ENCODE measurements around the gene DNAH8. TPM values are rescaled to one million over a fixed set of nuclear protein-coding genes. Genes with fewer than 3 reads are reported as not detected.

The DNAH8 gene
- total RNA-seq, 1 donor from 2014 or later, result not detected

- no peak overlapping the region for H3K4me3 ChIP-seq (ENCODE audit: low read depth, low read length)
- DNase-seq (ENCODE audit: low read depth), result no peak
- TF ChIP-seq CTCF (conservative IDR thresholded peaks at IDR 0.05; ENCODE audit: low read depth, low read length), result no peak
Measured at GRCh38 chr6:38679668-38680067, 35.4 kb upstream of the DNAH8 start.

- no peak for TF ChIP-seq CTCF (conservative IDR thresholded peaks at IDR 0.05; ENCODE audit: low read depth, low read length)
- no peak overlapping the region for H3K4me3 ChIP-seq (ENCODE audit: low read depth, low read length)
- DNase-seq (ENCODE audit: low read depth), result no peak
Measured at GRCh38 chr6:38681850-38682249, 33.3 kb upstream of the DNAH8 start.

GRCh38 chr6:38684237-38684636, 30.9 kb upstream of the DNAH8 start:
- TF ChIP-seq CTCF (conservative IDR thresholded peaks at IDR 0.05; ENCODE audit: low read depth, low read length), result no peak
- DNase-seq (ENCODE audit: low read depth), result no peak
- H3K4me3 ChIP-seq (ENCODE audit: low read depth, low read length), result no peak overlapping the region

GRCh38 chr6:38684904-38685303, 30.2 kb upstream of the DNAH8 start:
- DNase-seq (ENCODE audit: low read depth), result no peak
- no peak overlapping the region for H3K4me3 ChIP-seq (ENCODE audit: low read depth, low read length)
- no peak for TF ChIP-seq CTCF (conservative IDR thresholded peaks at IDR 0.05; ENCODE audit: low read depth, low read length)

- TF ChIP-seq CTCF (conservative IDR thresholded peaks at IDR 0.05; ENCODE audit: low read depth, low read length), result no peak
- DNase-seq (ENCODE audit: low read depth), result no peak
- H3K4me3 ChIP-seq (ENCODE audit: low read depth, low read length), result no peak overlapping the region
Measured at GRCh38 chr6:38686270-38687042, 28.7 kb upstream of the DNAH8 start.

GRCh38 chr6:38687043-38687353, 28.1 kb upstream of the DNAH8 start:
- H3K4me3 ChIP-seq (ENCODE audit: low read depth, low read length), result no peak overlapping the region
- no peak for DNase-seq (ENCODE audit: low read depth)
- TF ChIP-seq CTCF (conservative IDR thresholded peaks at IDR 0.05; ENCODE audit: low read depth, low read length), result no peak

GRCh38 chr6:38687549-38687948, 27.6 kb upstream of the DNAH8 start:
- no peak for TF ChIP-seq CTCF (conservative IDR thresholded peaks at IDR 0.05; ENCODE audit: low read depth, low read length)
- DNase-seq (ENCODE audit: low read depth), result no peak
- H3K4me3 ChIP-seq (ENCODE audit: low read depth, low read length), result no peak overlapping the region
